Measurements from ENCODE around the gene DRD3. TPM values are rescaled to one million over a fixed set of nuclear protein-coding genes. Genes with fewer than 3 reads are reported as not detected.

The DRD3 gene
- total and polyA plus RNA-seq, 7 donors: not detected

DNA sequence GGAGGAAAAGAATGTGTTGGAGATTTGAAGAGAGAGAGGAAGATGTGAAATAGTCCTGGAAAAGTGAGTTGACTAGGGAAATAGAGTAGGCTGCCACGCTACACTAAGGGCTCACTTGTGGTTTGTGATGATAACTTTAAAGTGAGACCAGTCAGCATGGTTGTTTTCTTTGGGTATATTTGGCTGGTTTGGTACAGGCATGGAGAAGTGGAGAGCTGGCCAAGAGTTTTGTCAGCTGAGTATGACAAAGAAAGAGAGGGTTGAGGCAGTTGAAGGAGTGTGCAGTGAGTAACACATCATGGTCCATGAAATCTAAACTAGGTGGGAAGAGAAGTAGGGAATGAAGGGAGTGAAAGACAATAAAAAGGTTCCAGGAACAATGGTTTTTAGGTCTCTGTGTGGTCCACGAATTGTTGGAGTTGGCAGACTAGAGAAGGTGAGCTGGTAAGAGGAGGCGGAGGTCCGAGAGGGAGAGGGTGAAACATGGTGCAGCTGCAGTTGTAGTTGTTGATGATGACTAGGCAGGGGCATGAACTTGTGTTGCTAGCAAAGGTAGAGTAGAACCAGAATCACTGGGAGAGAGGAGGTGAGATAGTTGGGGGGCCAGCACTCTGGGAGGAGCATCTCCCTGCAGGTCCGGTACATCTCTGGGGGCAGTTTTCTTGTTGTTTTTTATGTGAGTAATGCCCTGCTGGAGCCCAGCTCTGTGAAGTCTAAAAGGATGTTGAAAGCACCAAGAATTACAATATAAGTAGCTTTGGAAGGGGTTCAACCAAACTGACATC lies 37.5 kb upstream of the DRD3 start:
- Histone ChIP-seq H3K27me3 (ENCODE audit: insufficient read depth in 3 of 3, low read length in 2 of 3) (no peaks in the 10 kb centered on the region), H3K9me3 (no peaks in the 10 kb centered on the region), H3K36me3 (ENCODE audit: insufficient read depth in 1 of 2, low read depth in 1 of 2) (no peaks in the 10 kb centered on the region), H3K27ac (no peak overlapping the region), H3K4me1 (no peaks in the 10 kb centered on the region), H3K4me3 (no peak overlapping the region)
- 83 to 89% (median 86%) methylated on average over 5 of the region's 5 CpGs for WGBS, 3 donors
- TF ChIP-seq CTCF (IDR thresholded peaks at IDR 0.05): no peak
- intact Hi-C loops (cut with DNase I): no loop called here
- DNase-seq (no peak), ATAC-seq (no peak)

DNA sequence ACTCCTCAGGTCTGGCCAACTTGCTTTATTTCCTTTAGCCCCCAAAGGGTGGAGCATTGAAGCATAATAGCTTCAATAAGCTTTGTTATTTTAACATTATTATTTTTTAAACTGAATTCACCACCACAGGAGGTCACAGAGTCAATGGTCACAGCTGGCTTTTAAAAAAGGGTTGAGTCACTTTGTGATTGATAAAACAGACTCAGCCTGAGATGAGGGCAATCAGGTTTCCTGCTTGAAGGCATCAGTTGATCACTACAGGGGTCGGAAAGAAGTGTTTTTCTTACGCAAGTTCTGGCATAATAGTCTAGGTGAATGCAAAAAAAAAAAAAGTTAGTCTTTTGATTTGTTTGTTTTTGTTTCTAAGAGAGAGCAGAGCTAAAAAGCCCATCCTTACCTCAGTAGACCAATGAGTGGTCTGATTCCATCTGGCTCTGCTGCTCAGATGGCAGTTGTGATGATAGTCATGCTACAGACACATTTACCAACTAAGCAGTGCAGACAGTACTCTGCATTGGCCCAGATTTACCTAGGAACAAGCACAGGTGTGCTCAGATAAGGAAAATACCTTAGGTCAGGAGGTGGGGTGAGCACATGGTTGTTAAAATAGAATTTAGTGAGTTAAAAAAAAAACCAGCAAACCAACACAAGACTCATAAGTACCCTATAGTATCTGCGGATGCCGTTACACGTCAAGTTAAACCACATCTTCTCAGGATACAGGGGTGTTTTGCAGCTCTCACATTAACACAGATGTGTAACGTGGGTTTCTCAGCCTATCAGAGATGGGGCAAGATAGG lies 35.9 kb upstream of the DRD3 start:
- H3K4me3 ChIP-seq: no peak overlapping the region
- no peak for ATAC-seq
- WGBS, 3 donors: 62 to 79% (median 74%) methylated on average over 6 of the region's 6 CpGs
- no peak overlapping the region for H3K27ac ChIP-seq
- intact Hi-C loops (cut with DNase I): no loop called here
- no peaks in the 10 kb centered on the region for H3K36me3 ChIP-seq (ENCODE audit: insufficient read depth in 1 of 2, low read depth in 1 of 2)
- no peaks in the 10 kb centered on the region for H3K27me3 ChIP-seq (ENCODE audit: insufficient read depth in 3 of 3, low read length in 2 of 3)
- no peak for DNase-seq
- H3K4me1 ChIP-seq: no peaks in the 10 kb centered on the region
- H3K9me3 ChIP-seq: no peaks in the 10 kb centered on the region
- TF ChIP-seq CTCF (IDR thresholded peaks at IDR 0.05): no peak

DNA sequence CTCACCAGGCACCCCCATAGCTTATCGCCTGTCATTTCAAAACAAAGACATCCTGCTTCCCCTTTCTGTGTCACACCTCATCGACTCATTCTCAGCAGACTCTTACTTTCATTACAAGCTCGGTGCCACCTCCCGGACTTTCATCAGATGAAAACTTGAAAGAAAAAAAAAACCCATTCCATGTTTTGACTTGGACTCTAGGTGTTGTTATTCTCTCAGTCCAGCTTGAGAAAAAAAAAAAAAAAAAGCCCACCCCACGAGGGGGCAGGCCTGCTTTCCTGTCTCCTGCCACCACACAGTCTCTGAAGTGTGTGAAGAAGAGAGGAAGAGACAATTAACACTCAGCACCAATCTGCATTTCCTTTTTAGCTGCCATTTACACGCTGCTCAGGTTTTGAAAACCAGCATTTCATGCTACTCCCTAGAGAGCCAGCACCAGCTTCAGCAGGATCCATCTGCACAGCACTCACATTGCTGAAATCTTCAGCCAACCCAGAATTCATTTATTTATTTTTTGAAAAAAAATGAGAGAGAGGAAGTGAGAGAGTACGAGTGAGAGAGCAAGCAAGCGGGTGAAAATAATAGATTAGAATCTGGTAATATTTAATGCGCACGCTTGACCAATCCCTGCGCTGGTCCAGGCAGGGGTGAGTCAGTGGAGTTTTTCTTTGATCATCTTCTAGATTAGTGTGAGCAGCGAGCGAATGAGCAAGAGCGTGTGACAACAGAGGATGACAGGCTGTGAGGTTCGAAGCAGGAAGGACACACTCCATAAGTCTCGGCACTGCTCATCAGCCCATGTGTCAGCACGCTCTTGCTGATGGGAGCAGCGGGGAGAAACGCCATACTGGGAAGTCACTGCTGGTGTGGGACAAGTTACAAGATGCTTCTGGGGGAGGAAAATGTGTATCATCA lies 35.0 kb upstream of the DRD3 start:
- H3K4me1 ChIP-seq: no peaks in the 10 kb centered on the region
- H3K27ac ChIP-seq: no peak overlapping the region
- peak overlapping the region; percentile 29 for H3K4me3 ChIP-seq
- H3K36me3 ChIP-seq (ENCODE audit: insufficient read depth in 1 of 2, low read depth in 1 of 2): no peaks in the 10 kb centered on the region
- H3K9me3 ChIP-seq: no peaks in the 10 kb centered on the region
- no peak for TF ChIP-seq CTCF (IDR thresholded peaks at IDR 0.05)
- intact Hi-C loops (cut with DNase I): no loop called here
- DNase-seq (peak in 1 of 2 donors; percentile 48), ATAC-seq (peak; percentile 43 to 54 (median 45))
- 14 to 26% (median 23%) methylated on average over 19 of the region's 19 CpGs for WGBS, 3 donors
- no peaks in the 10 kb centered on the region for H3K27me3 ChIP-seq (ENCODE audit: insufficient read depth in 3 of 3, low read length in 2 of 3)

GRCh38 chr3:114213292-114213626 lies 34.4 kb upstream of the DRD3 start:
- no peak overlapping the region for H3K27ac ChIP-seq
- peak overlapping the region; percentile 29 for H3K4me3 ChIP-seq
- intact Hi-C loops (cut with DNase I): no loop called here
- no peaks in the 10 kb centered on the region for H3K27me3 ChIP-seq (ENCODE audit: insufficient read depth in 3 of 3, low read length in 2 of 3)
- DNase-seq (no peak), ATAC-seq (peak in 1 of 4 donors; percentile 5)
- WGBS, 3 donors: 18 to 28% (median 21%) methylated on average over 4 of the region's 4 CpGs
- TF ChIP-seq CTCF (IDR thresholded peaks at IDR 0.05): no peak
- H3K9me3 ChIP-seq: no peaks in the 10 kb centered on the region
- no peaks in the 10 kb centered on the region for H3K4me1 ChIP-seq
- H3K36me3 ChIP-seq (ENCODE audit: insufficient read depth in 1 of 2, low read depth in 1 of 2): no peaks in the 10 kb centered on the region

Measured in psoas muscle (tissue), 8 donors.